Stimulated activated CD8-positive, alpha-beta memory T cell treated with anti-CD3 and anti-CD28 coated beads, Interleukin-4, amount 100 ng/mL, for 1 hour (primary cell): ENCODE results near the gene ETV6.

Experiments used
- DNase-seq, 2 donors: peaks; one replicate each; pipeline ENCODE4 v3.0.0-alpha.2; 2020; ENCODE audit warnings: low read depth in 2 of 2, low spot score in 1 of 2

Gene ETV6

GRCh38 chr12:11773889-11774677 lies 124.6 kb downstream of the ETV6 start:
- DNase-seq, result no peak

- DNase-seq, result no peak
These were observed 125.3 kb downstream of the ETV6 start for GRCh38 chr12:11774821-11775220.

DNA sequence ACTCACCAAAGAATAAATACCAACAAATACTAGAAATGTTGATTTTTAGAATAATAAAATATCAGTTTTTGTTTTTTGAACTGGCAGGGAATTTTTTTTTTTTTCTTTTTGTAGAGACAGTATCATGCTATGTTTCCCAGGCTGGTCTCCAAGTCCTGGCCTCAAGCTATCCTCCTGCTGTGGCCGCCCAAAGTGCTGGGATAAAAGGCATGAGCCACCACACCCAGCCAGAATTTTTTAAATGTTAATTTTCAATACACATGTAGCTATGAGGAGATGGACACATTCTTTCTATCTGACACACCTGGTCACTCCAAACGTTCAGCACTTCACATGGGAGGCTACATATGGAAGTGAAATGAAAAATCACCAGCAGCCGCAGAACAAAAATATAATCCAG lies 126.8 kb downstream of the ETV6 start:
- DNase-seq, result no peak

DNA sequence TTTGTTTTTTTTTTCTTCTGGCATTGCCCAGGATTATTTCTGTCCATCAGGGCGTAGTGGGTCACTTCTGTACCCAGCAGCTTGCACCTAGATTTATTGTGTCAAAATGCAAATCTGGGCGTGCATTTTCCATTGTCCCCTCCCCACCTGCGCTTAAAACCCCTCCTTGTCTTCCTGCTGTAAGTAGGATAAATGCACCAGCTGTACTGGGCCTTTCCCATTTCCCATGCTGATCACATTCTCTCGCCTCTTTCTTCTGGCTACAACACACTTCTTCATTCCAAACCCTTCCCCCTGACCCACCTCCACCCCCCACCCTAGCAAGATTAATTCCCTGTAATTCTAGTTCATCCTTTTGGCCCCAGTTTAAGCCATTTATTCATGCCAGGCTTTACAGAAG lies 128.0 kb downstream of the ETV6 start:
- DNase-seq, result no peak

DNA sequence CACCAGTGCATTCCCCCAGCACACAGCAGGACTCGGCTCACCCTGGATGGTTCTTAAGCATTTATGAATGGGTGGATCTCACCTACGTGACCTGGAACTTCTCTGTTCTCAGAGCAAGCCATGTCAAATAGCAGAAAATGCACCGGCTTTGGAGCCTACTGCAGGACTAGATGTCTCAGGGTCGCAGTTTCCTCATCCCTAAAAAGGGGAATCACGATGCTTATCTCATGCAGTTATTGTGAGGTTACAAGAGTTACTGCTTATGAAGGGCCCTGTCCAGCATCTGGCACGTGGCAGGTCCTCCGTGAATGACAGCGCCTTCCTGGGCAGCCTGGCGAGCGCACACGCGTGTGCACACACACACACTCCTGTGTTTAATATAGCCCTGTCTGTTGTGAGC lies 128.5 kb downstream of the ETV6 start:
- DNase-seq, result no peak

DNA sequence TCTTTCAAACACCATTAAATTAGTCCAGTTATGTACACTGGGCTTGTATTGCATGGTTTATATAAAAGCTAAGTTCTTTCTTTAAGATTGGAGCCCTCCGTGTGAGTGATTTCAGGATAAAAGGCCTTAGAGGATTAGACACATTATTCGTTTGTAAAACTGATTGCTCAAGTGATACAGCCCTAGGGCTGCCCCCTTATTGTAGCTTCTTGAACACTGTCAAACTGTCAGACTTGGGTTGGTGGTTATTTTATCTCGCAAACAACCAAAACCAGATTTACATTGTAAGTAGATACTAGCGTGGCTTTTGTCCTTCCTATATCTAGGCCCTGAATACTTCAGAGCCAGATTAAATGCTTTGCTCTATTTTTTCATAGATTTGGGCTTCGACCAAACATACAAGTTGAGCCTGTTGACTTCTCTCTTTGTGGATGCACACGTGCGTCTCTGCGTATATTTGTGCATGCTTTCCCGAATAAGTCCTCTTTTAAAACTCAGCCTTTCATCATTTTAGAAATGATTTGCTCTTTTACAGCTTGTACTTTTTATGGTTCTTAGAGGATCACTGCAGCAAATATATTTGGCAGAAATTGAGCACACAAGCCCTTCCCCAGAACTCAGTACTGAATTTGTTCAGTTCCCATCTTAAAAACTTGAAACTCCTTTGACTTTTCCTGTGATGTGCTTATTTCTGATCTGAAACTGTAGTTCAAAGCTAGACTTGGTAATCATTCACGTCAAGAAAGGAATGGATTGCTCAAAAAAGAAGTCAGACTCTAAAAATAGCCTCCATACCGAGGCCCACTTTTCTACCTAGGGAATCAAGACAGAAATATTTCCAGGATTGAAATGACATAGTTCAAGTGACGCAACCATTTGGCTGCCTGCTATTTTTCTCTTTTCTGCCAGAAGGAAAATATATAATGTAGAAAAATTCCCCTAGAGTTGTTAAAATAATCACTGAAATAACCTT lies 129.5 kb downstream of the ETV6 start:
- DNase-seq, result no peak

- no peak for DNase-seq
These were observed 131.1 kb downstream of the ETV6 start for GRCh38 chr12:11780521-11781101.

DNA sequence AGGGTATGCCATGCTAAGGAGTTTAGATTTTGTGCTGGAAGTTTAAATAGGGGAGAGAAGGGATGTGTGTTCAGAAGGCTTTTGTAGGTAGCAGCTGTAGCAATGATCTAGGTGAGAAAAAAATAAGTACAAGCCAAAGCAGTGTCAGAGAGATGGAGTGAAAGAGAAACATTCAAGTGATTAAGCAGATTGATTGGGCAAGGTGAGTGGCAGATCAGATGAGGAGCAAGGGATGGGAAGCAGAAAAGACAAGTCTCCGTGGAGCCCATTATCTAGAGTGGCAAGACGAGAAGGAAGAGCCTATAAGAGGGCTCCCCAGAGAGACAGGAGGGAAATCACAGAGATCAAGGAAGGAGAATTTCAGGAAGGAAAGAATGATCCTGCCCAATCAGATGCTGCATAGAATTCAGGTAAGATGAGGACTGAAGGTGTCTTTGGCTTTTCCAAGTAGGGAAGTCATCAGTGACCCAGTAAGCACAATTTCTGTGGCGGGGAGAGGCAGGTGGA lies 133.5 kb downstream of the ETV6 start:
- DNase-seq, result no peak

- no peak for DNase-seq
These were observed 136.2 kb downstream of the ETV6 start for GRCh38 chr12:11785712-11786111.

- DNase-seq, result no peak
These were observed 137.3 kb downstream of the ETV6 start for GRCh38 chr12:11786638-11787365.

DNA sequence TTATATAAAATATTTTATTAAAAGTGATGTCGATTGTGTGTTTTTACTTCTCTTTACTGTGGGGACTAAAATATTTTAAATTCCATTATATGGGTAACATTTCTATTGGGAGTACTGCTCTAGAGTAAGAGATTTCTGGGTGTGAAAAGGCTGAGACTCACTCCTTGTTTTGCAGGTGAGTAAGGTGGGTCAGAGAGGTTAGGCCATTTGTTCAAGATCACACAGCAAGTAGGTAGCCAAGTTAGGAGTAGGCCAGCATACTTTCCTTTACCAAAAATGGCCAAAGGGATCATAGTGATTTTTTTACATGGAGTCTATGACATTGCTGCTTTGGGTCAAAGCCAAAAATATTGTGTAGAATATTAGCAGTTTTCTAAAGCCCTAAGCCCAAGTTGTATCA lies 138.0 kb downstream of the ETV6 start:
- no peak for DNase-seq

DNA sequence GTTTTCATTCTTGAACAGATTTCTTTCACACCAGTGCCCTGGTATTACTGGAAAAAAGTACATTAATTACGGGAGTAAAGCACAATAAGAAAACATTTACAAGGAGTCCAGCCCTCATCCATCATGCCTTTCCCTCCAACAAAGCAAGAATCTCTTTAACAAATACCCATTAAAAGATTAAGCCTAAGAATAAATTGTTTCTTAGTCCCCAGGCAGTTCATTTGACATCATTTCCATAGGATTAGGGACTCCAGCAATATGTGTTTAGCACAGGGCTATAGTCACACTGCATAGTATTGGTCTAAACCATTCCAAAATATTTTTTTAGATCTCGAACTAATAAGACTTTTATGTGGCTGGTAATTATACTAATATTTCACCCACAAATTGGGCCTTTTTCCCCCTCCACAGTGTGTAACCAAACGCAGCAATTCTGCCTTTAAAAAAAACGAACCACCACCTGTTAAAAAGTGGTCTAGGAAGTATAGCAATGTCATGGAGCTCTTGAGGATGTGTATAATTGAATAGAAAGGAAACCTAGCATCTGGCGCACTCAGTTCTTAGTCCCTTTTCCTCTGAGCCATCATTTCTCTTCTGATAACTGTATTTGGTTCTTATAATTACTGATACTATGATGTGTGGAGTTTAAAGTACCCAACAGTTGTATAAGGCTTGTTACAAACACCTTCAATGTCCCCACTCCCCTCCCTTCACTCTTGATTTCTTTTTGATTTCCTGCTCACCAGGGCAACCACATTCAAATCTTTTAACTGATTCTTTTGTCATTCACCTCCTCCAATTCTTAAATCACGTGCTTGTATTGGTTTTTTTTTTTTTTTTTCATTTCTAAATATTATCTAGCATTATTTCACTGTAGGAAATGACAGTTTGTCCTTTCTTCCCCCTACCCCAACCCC lies 138.7 kb downstream of the ETV6 start:
- no peak for DNase-seq

GRCh38 chr12:11793921-11794710 lies 144.6 kb downstream of the ETV6 start:
- no peak for DNase-seq

GRCh38 chr12:11794751-11795150 lies 145.3 kb downstream of the ETV6 start:
- no peak for DNase-seq

DNA sequence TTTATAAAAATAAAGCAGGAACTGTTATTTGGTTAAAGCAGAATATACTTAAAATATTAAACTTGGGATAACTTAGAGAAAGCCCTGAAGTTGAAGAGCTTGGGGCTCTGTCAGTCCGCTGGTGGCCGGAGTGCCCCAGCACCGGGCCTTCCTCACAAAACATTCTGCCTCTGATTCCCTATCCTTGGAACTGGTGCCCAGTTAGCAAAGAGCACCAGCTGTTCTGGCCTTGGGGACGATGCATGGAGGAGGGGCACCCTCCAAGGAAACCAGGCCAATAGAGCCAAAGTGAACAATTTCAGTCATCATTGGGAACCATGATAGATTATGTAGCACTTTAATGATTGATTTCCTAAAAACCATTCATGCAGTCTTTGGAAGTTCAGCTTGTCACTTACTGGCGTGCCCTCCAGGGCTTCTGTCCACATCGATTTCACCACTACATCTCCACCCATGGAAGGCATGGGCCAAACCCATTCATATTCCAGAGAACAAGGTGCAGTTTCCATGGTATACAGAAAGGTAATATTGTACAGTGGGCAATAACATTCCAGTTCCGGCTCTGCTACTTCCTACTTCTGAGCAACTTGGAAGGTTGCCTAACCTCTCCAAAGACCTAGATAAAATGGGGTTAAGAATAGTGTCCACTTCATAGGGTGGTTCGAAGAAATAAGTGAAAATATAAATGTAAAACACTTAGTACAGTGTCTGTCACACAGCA lies 145.9 kb downstream of the ETV6 start:
- DNase-seq, result no peak

GRCh38 chr12:11795913-11796459 lies 146.5 kb downstream of the ETV6 start:
- DNase-seq, result no peak

GRCh38 chr12:11797317-11797913 lies 147.9 kb downstream of the ETV6 start:
- no peak for DNase-seq
